Measurements from ENCODE around the gene PXMP4.

Gene PXMP4

DNA sequence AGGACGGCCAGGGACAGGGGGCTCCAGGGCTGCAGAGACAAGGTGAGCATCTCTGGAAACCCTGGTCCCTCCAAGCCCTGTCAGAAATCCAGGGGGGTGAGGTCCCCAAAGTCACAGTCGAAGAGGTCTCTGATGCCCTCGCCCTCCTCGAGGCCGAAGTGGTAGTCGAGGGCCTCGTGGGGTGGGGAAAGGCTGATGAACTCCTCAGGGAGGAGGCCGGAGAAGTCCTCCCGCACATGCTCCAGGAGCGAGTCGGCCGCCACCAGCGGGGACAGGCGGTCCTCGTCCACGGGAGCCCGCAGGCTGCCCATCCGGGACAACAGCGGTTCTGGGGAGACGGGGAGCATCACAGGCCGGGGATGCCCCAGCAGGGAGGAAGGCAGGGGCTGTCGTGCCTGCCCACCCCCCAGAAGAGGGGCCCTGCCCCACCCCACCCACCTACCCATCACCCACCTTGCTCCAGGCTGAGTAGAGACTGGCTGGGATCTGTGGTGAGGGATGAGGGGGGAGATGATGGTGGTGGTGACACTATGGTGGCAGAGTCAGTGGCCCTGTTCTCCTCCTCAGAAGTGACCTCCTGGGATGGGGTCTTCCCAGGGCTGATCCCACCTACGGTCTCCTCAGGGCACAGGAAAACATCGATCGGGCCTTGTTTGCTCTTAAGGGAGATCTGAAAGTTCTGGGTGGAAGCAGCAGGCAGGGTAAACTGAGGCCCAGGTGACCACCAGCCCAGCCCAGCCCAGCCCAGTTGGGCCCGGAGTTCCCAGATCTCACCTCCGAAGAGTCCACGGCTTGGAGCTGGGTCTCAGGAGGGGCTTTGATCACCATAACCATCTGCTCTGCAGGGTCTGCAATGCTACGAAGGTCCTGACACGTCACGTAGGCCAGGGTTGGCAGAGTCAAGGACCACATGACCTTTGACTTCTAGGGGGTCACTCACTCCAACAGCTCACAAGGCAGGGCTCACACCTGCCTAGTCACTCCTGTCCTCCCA, 43.2 kb downstream of the PXMP4 start:
- H3K36me3 ChIP-seq (ENCODE audit: insufficient read depth, low read length) = peaks cover under 1% of the 10 kb centered on the region
- H3K9ac ChIP-seq (ENCODE audit: low read depth, low read length) = no peak overlapping the region
- no peaks in the 10 kb centered on the region for H3K9me3 ChIP-seq (ENCODE audit: control insufficient read depth, insufficient read depth, low read length)
- peaks cover 19% of the 10 kb centered on the region for H3K4me1 ChIP-seq (ENCODE audit: insufficient read depth, low read length)

- Histone ChIP-seq H3K9ac (ENCODE audit: low read depth, low read length) (no peak overlapping the region), H3K4me1 (ENCODE audit: insufficient read depth, low read length) (peaks cover 19% of the 10 kb centered on the region), H3K36me3 (ENCODE audit: insufficient read depth, low read length) (peaks cover 7% of the 10 kb centered on the region), H3K9me3 (ENCODE audit: control insufficient read depth, insufficient read depth, low read length) (no peaks in the 10 kb centered on the region)
These were observed 44.0 kb downstream of the PXMP4 start for GRCh38 chr20:33676121-33676520.

DNA sequence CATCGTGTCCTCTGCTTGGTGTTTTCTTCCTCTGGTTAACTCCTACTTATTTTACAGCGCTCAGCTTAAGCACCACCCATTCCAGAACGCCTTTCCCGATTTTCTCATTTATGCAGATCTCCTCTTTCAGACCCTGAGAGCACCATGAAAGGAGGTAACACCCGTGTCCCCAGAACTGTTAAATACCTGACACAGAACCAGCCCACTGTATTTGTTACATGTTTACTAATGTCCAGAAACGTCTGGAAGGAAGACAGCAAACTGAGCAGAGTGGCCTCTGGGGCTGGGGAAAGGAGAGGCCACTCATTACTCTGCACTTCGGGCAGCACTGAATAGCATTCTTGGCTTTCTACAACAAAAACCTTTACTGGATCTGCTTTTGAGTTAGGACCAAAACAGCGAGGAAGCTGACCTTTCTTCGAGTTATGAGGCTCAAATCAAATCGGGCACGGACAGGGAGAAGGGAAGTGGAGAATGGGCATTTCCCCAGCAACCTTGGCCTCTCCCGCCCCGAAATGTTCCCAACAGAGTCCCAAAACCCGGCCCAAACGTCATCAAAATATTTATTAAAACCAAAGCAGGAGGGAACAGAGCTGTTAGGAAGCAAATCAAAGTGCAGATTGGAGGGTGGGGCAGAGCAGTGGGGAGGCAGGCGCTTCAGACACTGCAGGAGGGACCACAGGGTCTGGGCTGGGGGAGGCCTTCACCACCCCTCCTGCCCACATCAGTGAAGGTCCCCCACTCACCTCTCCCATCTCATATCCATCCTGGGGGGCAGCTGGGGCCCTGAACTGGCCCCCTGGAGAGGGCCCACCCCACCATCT, 44.8 kb downstream of the PXMP4 start:
- Histone ChIP-seq H3K4me1 (ENCODE audit: insufficient read depth, low read length) (peaks cover 19% of the 10 kb centered on the region), H3K36me3 (ENCODE audit: insufficient read depth, low read length) (peaks cover 11% of the 10 kb centered on the region), H3K9ac (ENCODE audit: low read depth, low read length) (peak overlapping the region; percentile 71), H3K9me3 (ENCODE audit: control insufficient read depth, insufficient read depth, low read length) (no peaks in the 10 kb centered on the region)

DNA sequence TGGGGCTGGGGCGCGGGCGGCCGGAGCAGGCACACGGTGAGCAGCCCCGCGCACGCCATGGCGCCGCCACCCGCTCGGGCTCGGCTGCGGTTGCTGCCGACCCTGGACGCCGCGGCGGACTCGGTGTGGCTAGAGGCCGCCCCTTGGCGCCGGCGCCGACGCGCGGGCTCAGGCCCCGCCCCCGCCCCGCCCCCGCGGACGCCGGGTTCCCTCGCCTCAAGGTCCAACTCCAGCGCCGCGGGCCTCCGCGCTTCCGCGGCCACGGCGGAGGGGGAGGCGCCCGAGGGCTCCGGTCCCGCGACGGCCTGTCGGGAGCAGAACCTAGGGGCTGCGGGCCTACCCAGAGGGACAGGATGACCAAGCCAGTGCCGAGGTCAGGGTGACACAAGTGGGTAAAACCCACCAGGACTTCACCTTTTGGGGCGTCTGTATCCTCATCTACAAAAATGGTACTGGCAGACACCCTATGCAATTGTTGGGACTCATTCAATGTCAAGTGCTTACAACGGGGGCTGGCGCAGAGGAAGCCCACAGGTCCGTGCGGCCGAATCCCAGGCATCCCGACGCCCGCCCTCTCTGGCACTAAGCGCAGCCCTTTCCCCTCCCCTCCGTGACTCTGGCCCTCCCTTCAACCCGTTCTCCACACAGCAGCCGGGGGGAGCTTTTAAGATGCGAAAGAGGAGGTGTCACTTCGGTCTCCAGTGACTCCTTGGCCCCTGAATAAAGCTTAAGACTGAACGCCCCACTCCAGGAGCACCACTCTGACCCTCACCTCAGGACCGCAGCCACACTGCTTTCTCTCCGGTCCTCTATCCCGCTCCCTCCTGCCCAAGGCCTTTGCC, 45.6 kb downstream of the PXMP4 start, which contains the start of gene NECAB3:
Gene NECAB3 (minus strand): TSS at position 135 of the 842 bp plus-strand sequence. CDS start 76 bp downstream, at position 59.
- H3K4me1 ChIP-seq (ENCODE audit: insufficient read depth, low read length) = peaks cover 19% of the 10 kb centered on the region

DNA sequence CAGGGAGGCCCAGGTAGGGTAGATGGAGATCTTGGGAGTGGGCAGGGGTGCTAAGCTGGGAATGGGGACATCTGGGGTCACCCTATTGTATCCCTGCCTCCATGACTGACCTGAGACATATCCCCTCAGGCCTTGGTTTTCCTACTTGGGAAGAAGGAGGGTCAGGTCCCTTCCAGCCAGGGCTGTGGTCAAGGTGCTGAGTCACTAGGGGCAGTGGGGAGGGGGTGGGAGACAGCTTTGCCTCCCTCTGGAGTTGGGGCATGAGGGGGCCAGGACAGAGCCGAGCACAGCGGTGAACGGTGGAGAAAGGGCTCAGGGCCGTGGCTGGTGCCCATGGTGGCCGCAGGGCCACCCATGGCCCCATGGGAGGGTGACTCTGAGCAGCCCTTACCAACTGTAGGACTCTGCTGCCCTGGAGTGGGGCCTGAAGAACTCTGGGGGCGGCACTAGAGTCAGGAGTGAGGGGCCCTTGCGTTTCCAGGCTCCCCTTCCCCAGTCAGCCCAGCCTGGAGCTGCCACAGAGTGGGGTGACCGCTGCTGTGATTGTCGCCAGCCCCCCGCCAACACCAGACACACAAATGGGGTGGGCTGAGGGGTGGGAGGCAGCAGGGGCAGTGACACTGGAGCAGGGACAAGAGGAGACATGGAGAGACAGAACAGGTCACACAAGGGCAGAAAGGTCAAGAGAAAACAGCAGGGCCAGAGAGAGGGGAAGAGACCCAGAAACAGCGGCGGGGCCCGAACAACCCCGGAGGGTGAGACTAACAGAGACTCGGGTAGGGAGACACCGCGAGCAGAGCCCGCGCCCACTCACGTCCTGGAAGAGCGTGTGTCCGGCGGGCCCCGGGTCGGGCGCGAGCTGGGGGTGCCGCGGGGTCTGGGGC, 46.5 kb downstream of the PXMP4 start:
- peak overlapping the region; percentile 71 for H3K9ac ChIP-seq (ENCODE audit: low read depth, low read length)
- H3K9me3 ChIP-seq (ENCODE audit: control insufficient read depth, insufficient read depth, low read length) = no peaks in the 10 kb centered on the region
- H3K4me1 ChIP-seq (ENCODE audit: insufficient read depth, low read length) = peaks cover 19% of the 10 kb centered on the region
- H3K36me3 ChIP-seq (ENCODE audit: insufficient read depth, low read length) = peaks cover 11% of the 10 kb centered on the region

More for the DNA sequence above, 45.6 kb downstream of the PXMP4 start, which contains the start of gene NECAB3:
- H3K9ac ChIP-seq (ENCODE audit: low read depth, low read length) = peak within 1 kb of the TSS; percentile 71
- H3K9me3 ChIP-seq (ENCODE audit: control insufficient read depth, insufficient read depth, low read length) = no peaks in the 10 kb centered on the region
- peaks cover 11% of the 10 kb centered on the region for H3K36me3 ChIP-seq (ENCODE audit: insufficient read depth, low read length)

DNA sequence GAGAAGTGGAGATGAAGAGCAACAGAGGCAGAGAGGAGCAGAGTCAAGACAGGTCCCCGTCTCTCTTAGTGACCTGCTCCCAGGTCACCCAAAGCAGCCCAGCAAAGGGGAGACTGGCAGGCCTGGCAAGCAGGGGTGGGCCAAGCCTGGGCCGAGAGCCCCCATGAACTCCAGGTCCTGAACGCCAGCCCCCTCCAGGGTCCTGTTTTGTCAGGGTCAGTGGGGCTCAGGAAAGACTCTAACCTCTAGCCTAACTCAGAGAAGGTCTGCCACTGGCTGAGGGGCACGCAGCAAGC, 47.0 kb downstream of the PXMP4 start:
- no peaks in the 10 kb centered on the region for H3K9me3 ChIP-seq (ENCODE audit: control insufficient read depth, insufficient read depth, low read length)
- H3K9ac ChIP-seq (ENCODE audit: low read depth, low read length) = peak overlapping the region; percentile 71
- H3K36me3 ChIP-seq (ENCODE audit: insufficient read depth, low read length) = peaks cover 11% of the 10 kb centered on the region
- H3K4me1 ChIP-seq (ENCODE audit: insufficient read depth, low read length) = peaks cover 19% of the 10 kb centered on the region

- Histone ChIP-seq H3K9me3 (ENCODE audit: control insufficient read depth, insufficient read depth, low read length) (no peaks in the 10 kb centered on the region), H3K9ac (ENCODE audit: low read depth, low read length) (peak overlapping the region; percentile 71; the same call in 1 of the 2 replicates), H3K36me3 (ENCODE audit: insufficient read depth, low read length) (peaks cover 11% of the 10 kb centered on the region), H3K4me1 (ENCODE audit: insufficient read depth, low read length) (peaks cover 19% of the 10 kb centered on the region)
These were observed 47.5 kb downstream of the PXMP4 start for GRCh38 chr20:33672426-33673113.

DNA sequence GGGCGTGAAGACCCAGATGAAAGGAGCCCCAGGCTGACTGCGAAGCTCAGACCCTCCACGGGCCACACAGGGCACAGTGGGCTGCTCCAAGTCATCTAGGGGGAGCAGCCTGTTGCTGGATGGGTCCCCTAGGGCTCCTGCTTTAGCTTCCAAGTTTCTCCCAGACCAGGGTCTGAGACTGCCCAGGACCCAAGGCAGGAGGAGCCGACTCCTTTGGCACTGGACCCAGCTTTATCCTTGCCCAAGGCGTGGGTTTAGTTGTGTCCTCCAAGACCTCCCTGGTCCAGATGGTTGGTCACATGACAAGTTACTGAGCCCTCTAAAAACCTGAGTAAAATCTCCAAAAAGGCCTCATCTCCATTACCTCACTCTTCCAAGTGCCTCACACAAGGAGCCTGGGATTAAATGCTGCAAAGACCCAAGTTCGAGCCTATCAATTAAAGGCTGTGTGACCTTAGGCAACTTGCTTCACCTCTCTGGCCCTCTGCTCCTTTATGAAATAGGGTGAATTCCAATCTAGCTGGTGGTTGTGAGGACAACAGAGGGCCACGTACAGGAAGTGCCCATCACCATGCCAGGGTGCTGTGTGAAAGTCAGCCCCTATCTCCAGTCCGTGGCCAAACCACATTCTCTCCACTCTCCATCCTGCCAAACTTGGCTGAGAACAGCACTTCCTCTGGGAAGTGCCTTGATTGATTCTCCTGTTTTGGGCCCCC, 48.4 kb downstream of the PXMP4 start:
- H3K36me3 ChIP-seq (ENCODE audit: insufficient read depth, low read length) = peaks cover 11% of the 10 kb centered on the region; the same call in 1 of the 2 replicates
- no peaks in the 10 kb centered on the region for H3K9me3 ChIP-seq (ENCODE audit: control insufficient read depth, insufficient read depth, low read length)
- no peak overlapping the region for H3K9ac ChIP-seq (ENCODE audit: low read depth, low read length)
- peaks cover 19% of the 10 kb centered on the region for H3K4me1 ChIP-seq (ENCODE audit: insufficient read depth, low read length)

GRCh38 chr20:33670715-33671499, 49.2 kb downstream of the PXMP4 start:
- 0 out of 2 replicates have a peak, but pooled peaks cover 11% of the 10 kb centered on the region for H3K36me3 ChIP-seq (ENCODE audit: insufficient read depth, low read length)
- no peaks in the 10 kb centered on the region for H3K9me3 ChIP-seq (ENCODE audit: control insufficient read depth, insufficient read depth, low read length)
- peaks cover 19% of the 10 kb centered on the region for H3K4me1 ChIP-seq (ENCODE audit: insufficient read depth, low read length)
- no peak overlapping the region for H3K9ac ChIP-seq (ENCODE audit: low read depth, low read length)

- Histone ChIP-seq H3K9me3 (ENCODE audit: control insufficient read depth, insufficient read depth, low read length) (no peaks in the 10 kb centered on the region), H3K9ac (ENCODE audit: low read depth, low read length) (no peak overlapping the region), H3K36me3 (ENCODE audit: insufficient read depth, low read length) (0 out of 2 replicates have a peak, but pooled peaks cover 11% of the 10 kb centered on the region), H3K4me1 (ENCODE audit: insufficient read depth, low read length) (peaks cover 12% of the 10 kb centered on the region)
These were observed 50.1 kb downstream of the PXMP4 start for GRCh38 chr20:33669873-33670640.

DNA sequence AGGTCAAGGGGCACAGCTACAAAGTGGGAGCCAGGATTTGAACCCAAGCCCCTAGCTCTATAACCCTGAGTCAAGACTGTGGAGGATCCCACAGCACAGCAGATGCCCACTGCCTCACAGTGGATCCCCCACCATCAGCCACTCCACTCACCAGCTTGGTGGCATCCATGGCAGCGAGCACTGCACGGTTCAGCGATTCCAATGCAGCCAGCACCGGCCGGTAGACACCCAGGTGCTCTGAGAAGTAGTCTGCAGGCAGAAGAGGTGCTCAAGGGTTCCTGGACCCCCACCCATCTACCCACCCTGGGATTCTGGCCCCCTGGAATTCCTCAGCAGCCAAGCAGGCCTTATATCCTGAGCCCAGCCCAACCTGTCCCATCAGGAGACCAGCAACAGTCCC, 50.9 kb downstream of the PXMP4 start:
- no peaks in the 10 kb centered on the region for H3K9me3 ChIP-seq (ENCODE audit: control insufficient read depth, insufficient read depth, low read length)
- H3K4me1 ChIP-seq (ENCODE audit: insufficient read depth, low read length) = peaks cover 14% of the 10 kb centered on the region
- no peak overlapping the region for H3K9ac ChIP-seq (ENCODE audit: low read depth, low read length)
- 0 out of 2 replicates have a peak, but pooled peaks cover 11% of the 10 kb centered on the region for H3K36me3 ChIP-seq (ENCODE audit: insufficient read depth, low read length)

All from ES-I3 (cell line).